ENCODE results near the gene RNF208. TPM values are rescaled to one million over a fixed set of nuclear protein-coding genes. Genes with fewer than 3 reads are reported as not detected.
A peak's percentile ranks its signal among the peaks of the same experiment; 100 is the strongest.
"Not testable (repeated sequence)": the region's sequence is repeated elsewhere in the genome, so short reads cannot be mapped to it uniquely, and the experiment has no call there.

The RNF208 gene, protein sequence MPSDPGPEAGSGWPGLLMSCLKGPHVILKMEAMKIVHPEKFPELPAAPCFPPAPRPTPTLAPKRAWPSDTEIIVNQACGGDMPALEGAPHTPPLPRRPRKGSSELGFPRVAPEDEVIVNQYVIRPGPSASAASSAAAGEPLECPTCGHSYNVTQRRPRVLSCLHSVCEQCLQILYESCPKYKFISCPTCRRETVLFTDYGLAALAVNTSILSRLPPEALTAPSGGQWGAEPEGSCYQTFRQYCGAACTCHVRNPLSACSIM
- 0.39 TPM in 1 of 2 replicates, not detected in the other for total RNA-seq (2014; rRNA removed; shearing (Covaris generic))

DNA sequence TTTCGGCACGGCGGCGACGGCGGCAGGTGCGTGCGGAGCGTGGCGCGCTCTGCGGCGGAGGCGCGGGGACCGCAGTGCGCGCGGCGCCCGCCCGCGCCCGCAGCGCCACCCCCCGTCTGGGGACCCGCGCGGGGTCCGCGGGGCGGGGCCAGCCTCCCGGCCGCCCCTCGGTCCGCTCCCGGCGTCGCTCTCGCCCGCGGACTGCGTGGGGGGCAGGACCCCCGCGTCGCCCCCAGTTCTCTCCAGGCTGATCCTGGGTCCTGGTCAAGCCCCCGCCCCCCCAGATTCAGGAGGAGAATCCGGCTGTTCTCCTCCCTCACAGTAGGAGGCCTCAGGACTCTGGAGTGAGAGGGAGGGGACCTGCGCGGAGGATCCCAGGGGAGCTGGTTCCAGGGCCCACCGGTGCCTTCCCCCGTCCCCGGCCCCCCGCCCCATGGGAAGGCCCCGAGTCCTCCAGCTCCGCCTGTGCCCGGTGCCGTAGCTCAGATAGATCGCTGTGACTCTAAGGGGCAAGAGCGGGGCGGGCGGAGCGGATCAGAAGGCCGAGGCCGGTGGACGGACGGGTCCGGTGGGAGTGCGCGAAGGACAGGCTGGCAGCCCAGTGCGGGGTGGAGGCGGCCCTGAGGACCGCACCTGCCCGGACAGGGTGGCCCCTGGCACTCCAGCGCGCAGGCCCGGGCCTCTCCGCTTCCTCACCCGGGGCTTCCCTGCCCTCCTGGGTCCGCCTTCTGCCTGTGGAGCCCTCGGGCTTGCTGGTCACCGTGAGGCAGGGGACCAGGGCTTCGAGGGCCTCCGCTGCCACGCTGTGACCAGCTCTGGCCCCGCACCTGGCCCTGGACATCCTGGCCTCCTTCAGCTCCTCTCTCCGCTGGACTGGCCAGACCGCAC is at the start of gene RNF208:
TSS of gene RNF208 (minus strand) at position 51 of the 888 bp plus-strand sequence. CDS start 1,028 bp downstream, outside the sequence.
- no peak for DNase-seq (ENCODE audit: low read depth)

DNA sequence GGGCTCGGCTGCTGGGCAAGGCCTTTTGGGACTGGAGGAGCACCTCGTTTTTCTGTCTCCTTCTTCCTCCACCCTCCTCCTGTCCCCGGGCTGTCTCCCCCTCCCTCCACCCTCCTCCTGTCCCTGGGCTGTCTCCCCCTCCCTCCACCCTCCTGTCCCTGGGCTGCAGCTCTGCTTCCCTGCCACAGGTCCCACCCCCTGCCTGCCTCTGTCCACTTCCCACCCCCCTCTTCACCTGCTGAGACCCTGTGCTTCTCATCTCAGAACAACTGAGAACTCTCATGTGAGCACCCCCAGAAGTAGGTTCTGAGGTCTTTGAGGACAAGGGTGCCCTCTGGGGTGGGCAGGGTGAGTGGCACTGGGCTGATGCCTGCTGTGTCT is 49.6 kb upstream of the RNF208 start:
- no peak for DNase-seq (ENCODE audit: low read depth)

DNA sequence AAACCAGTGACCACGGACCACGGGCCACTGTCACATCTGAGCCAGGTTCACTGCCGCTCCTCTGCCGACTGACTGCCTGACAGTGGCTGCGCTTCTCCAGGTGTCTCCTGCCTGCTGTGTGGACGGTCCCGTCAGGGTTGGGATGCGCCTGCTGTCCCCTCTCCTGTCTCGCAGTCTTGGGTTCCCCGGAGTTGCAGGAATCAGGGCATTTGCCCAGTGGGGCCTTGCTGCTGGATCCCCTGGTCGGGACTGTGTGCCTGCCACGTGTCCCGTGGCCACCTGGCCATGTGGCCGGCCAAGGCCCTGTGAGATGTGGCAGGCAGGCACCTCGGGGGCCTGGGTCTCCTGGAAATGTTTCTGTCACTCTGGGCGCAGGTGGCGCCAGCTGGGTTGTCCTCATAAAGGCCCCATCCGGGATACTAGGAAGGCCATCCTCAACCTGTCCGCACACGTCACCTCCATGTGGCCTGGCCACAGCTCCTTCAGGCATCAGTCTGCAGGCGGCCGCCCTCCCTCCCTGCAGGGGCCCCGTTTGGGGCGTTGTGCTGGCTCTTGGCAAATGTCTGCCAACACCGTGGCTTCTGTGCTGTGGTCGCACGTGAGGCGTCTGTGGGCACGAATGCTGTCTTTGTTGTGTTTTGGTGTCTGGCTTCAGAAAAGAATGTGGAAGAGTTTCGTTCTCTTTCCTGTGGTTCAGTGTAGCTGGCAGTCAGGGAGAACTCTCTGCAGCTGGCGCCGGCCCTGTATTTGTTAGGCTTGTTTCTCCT is 49.1 kb upstream of the RNF208 start:
- DNase-seq (ENCODE audit: low read depth) = no peak

DNA sequence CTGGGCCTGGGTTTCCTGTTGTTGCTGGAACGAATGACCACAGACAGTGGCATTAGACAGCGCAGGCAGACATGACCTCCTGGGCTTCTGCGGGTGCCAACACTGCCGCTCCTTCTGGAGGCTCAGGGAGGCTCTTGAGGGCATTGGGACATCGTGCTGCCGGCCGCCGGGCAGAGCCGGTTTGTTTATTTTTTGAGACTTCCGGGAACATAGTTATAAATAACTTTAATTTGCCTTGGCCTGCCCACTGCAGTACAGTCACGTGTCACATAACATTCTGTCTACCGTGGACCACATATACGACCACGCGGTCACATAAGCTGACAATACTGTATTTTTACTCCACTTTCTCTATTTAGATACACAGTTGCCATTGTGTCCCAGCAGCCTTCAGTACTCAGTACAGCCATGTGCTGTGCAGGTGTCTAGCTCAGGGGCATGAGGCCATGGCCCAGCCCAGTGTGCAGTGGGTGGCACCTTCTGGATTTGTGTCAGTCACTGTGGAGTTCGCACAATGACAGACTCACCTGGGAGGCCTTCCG is 47.3 kb upstream of the RNF208 start:
- no peak for DNase-seq (ENCODE audit: low read depth)

DNA sequence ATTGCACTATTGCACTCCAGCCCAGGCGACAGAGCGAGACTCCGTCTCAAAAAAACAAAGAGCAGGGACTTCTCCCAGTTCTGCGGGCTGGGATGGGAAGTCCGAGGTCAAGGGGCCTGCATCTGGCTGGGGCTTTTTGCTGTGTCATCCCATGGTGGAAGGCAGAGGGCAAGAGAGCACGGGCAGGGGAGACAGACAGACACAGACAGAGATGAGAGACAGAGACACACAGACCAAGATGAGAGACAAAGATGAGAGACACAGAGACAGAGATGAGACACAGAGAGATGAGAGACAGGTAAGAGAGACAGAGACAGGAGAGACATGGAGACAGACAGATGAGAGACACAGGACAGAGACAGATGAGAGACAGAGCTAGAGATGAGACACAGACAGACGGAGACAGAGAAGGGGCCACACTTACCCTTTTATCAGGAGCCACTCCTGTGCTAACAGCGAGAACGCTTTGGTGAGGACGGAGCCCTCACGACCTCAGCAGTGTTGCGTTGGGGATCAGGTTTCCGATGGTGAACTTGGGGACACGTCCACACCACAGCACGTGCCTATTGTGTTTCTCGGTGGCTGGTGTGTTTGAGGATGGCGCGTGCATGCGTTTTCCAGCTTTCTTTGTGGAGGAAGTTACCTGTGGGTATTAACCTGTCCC is 46.6 kb upstream of the RNF208 start:
- DNase-seq (ENCODE audit: low read depth) = no peak

DNA sequence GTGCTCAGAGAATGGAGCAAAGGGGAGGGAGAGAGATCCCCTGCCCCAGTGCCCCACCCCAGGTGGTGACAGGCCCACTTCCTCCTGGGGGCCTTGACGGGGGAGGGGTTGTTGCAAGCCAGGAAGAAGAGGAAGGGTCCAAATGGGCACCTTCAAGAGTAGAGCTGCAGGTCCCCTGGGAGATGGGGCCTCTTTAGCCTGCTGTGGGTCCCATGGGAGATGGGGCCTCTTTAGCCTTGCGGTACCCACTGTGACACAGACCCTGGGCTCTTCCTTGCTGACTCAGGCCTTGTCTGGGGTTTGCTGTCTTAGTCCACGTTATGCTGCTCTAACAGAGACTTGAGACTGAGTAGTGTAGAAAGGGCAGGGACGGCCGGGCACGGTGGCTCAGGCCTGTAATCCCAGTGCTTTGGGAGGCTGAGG is 45.9 kb upstream of the RNF208 start:
- no peak for DNase-seq (ENCODE audit: low read depth)

DNA sequence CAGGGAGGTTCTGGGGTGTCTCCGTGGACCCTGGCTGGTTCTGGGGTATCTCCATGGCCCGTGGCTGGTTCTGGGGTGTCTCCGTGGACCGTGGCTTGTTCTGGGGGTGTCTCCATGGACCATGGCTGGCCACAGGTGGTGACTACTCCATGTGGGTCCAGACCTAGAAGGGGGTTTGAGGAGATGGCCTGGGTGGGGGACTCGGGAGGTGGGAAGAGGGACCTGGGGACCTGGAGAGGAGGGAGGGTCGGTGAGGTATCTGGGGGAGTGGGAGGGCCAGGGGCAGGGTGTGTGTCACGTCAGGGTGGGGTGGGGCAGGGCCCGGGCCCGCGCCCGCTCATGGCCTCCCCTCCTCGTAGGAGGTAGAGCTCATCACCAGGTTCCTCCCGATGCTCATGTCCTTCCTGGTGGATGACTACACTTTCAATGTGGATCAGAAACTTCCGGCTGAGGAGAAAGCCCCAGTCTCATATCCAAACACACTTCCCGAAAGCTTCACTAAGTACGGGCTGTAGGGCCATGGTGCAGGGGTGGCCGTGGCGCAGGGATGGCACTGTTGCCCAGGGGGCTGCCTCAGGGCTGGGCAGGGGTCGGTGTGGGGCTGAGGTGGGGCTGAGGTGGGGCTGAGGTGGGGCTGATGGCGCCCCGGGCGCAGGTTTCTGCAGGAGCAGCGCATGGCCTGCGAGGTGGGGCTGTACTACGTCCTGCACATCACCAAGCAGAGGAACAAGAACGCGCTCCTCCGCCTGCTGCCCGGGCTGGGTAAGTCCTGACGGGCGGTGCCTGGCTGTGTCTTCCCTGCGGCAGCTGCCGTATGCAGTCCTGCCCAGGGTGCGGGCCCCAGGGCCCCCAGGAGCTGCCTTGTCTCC is 44.8 kb upstream of the RNF208 start:
- no peak for DNase-seq (ENCODE audit: low read depth)

DNA sequence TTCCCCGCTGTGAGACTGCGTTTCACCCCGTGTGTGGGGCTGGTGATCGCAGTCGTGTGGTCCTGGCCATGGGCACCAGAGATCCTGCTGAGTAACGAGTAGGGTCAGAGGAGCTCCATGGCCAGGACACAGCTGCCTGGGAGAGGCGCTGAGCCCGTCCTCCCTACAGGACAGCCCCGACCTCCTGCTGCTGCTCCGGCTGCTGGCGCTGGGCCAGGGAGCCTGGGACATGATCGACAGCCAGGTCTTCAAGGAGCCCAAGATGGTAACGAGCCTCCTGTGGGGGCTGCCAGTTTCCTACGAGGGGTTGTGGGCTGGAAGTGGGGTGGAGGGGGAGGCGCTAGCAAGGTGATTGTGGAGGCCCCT is 44.1 kb upstream of the RNF208 start:
- no peak for DNase-seq (ENCODE audit: low read depth)

DNA sequence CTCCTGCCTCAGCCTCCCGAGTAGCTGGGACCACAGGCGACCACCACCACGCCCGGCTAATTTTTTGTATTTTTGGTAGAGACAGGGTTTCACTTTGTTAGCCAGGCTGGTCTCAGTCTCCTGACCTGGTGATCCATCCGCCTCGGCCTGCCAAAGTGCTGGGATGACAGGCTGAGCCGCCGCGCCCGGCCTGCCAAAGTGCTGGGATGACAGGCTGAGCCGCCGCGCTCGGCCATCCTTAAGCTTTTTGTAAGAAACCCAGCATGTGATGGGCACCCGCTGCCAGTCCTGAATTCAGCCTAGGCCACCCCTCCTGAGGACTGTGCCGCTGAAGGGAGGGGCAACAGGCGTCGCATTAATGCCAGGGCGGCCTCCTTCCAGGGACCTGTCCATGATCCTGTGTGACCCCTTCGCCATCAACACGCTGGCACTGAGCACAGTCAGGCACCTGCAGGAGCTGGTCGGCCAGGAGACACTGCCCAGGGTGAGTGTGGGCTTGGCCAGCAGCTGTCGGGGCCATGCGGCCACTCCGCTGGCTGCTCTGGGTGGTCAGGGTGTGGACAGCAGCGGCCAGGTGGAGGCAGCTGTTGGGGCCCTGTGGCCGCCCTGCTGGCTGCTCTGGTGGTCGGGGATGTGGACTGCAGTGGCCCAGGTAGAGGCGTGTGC is 43.6 kb upstream of the RNF208 start:
- no peak for DNase-seq (ENCODE audit: low read depth)

DNA sequence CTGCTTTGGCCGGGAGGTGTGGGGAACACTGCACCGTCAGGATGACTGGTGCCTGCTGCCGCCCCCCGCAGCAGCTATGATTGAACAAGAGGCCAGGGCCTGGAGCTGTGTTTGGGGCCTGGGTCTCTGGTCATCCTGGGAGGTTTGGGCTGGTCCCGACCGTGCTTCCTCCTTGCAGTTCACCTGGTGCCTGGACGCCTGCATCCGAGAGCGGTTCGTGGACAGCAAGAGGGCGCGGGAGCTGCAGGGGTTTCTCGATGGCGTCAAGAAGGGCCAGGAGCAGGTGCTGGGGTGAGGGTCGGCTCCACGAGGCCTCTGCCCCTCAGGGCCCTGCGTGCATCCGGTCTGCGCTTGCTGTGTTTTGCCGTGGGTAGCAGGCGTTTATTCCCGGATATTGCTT is 42.0 kb upstream of the RNF208 start:
- DNase-seq (ENCODE audit: low read depth) = no peak

DNA sequence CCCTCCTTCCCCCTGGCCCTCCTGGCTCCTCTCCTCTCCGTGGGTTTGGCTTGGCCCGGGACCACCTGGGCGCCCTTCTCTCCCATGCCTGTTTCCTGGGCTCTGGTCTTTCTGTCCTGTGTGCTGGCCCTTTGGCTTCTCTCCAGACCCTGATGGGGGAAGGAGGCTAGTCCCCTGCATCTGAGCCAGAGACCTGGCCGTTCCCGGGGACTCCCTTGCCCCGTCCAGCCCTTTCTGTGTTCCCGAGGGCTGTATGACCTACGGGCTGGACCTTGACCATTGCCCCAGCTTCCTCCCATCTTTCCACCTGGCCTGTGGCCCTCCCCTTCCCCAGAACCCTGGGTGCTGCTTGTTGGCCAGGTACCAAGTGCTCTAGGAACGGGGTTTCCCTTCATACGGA is 41.5 kb upstream of the RNF208 start:
- DNase-seq (ENCODE audit: low read depth) = no peak

DNA sequence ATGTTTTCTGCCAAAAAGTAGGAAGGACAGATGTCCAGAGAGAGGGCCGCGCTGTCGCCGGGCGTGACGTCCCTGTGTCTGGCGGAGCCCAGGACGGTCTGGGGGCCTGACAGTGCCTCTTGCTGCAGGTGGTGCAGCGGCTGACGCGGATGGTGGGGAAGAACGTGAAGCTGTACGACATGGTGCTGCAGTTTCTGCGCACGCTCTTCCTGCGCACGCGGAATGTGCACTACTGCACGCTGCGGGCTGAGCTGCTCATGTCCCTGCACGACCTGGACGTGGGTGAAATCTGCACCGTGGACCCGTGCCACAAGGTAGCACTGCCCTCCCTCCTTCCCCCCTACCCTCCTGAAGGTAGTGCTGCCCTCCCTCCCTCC is 40.9 kb upstream of the RNF208 start:
- DNase-seq (ENCODE audit: low read depth) = no peak

DNA sequence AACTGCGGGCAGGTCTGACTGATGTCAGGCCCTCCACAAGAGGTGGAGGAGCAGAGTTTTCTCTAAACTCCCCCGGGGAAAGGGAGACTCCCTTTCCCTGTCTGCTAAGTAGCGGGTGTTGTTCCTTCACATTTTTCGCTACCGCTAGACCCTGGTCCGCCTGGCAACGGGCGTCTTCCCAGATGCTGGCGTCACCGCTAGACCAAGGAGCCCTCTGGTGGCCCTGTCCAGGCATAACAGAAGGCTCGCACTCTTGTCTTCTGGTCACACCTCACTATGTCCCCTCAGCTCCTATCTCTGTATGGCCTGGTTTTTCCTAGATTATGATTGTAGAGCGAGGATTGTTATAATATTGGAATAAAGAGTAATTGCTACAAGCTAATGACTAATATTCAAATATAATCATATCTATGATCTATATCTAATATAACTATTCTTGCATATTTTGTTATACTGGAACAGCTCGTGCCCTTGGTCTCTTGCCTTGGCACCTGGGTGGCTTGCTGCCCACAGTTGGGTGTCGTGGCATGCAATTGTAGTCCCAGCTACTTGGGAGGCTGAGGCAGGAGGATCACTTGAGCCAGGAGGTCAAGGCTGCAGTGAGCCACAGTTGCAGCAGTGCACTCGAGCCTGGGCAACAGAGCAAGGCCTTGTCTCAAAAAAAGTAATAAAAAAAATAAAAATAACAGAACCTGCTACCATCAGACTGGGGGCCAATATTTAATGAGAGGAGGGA is 40.3 kb upstream of the RNF208 start:
- DNase-seq (ENCODE audit: low read depth) = not testable (repeated sequence)

DNA sequence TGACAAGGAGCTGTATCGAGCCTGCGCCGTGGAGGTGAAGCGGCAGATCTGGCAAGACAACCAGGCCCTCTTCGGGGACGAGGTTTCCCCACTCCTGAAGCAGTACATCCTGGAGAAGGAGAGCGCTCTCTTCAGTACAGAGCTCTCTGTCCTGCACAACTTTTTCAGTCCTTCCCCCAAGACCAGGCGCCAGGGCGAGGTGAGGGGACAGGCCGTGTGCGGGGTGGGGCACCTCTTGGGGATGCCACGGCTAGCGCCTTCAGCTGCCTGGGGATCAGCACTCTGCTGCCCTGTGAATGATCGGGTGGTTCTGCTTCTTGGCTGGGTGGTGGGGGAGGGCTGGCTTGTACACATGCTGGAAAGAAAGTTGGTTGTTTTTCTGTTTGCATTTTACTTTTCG is 34.8 kb upstream of the RNF208 start:
- DNase-seq (ENCODE audit: low read depth) = no peak

DNA sequence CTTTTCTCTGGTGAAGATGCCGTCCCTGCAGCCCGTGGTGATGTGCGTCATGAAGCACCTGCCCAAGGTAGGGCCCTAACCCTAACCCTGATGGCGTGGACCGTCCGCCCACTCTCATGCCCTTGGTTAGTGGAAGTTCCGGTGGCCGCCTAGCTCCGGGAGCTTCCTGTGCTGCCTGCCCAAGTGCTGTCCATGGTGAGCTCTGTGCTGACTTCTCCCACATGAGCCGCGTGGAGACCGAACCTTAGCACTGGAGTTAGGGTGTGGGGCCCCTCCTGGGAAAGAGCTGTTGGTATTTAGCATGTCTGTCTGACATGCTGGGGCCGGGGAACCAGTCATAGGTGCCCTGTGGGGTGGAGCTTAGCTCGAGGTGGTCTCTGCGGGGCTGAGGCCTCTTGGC is 34.3 kb upstream of the RNF208 start:
- DNase-seq (ENCODE audit: low read depth) = no peak

DNA sequence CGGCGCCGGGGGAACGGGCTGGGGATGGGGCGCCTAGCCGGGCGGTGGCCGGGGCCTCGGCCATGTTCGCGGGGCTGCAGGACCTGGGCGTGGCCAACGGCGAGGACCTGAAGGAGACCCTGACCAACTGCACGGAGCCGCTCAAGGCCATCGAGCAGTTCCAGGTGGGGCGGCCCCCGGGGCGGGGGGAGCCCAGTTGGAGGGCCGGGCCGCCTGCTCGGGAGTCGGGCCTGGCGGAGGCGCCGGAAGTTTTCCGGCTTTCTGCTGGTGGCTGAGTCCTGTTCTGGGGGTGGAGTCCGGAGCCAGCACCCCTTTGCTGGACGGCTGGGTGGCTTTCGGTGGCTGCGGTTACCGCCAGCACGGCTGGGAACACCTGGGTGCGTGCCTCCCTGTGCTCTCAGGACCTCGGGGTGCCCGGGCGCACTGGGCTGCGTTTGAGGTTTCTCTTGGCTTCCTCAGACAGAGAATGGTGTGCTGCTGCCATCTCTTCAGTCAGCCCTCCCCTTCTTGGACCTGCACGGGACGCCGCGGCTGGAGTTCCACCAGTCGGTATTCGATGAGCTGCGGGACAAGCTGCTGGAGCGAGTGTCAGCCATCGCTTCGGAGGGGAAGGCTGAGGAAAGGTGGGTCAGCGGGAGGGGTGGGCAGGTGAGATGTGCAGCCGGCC is 33.5 kb upstream of the RNF208 start:
- peak; percentile 42 for DNase-seq (ENCODE audit: low read depth)

DNA sequence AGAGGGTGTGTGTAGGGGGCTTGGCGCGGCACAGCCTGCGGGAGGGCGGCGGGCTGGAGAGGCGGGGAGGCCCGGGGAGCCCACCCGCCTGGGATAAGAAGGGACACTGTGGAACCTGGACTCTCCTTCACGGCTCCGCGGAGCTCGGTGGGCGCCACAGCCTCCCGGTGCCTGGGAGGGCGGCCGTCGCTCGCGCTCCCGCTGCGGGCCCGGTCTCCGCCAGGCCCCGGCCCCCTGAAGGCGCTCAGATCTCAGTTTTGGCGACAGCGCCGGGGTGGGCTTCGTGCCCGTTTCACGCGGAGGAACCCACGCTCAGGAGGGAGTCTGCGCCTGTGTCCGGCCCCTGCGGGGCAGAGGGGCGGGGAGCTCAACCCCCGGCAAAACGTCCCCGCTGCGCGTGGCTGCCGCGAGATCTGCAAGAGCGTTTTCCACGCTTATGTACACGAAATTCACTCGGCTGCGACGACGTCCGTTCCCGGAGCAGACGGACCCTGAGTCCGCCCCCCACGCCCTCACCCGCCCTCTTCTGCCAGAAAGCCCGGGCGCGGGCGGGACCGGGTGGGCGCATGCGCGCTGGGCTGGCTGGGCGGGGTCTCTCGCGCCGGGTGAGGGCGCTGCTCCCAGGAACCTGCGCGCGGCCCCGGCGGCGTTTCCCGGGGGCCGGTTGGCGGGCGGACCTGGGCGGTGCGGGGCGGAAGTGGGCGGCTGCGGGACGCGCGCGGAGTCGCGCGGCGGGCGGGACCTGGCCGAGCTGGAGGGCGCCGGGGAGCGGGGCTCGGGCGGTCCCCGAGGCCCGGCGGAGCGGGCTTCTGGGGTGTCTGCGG is 32.8 kb upstream of the RNF208 start, which contains the start of gene NELFB:
TSS of gene NELFB (plus strand) at position 704 of the 824 bp plus-strand sequence.
- peak; percentile 83 for DNase-seq (ENCODE audit: low read depth)

Data from M059J (cell line).